WTC11 (cell line): ENCODE data around the gene BPIFB4. TPM values are rescaled to one million over a fixed set of nuclear protein-coding genes. Genes with fewer than 3 reads are reported as not detected.

Source experiments
- ATAC-seq: fragments of 200-7000 bp; cut with Tn5 transposase; 2 replicates; pipeline ENCODE4 v1.10.0; 2021; ENCODE audit warnings: mild to moderate bottlenecking, moderate library complexity
- CTCF ChIA-PET: fragments of 300-600 bp; sonication (Branson Sonifier 250); formaldehyde crosslinking; loops from one replicate; lab custom pipeline; 2021; ENCODE audit warnings: antibody characterized with exemption; lab: Charles Lee
- POLR2A ChIA-PET: fragments of 350-600 bp; sonication (Branson Sonifier 250); formaldehyde crosslinking; loops from one replicate; lab custom pipeline; 2021; ENCODE audit warnings: antibody characterized with exemption; lab: Charles Lee
- DNase-seq: peaks from one replicate; pipeline ENCODE4 v3.0.0; 2021; ENCODE audit warnings: low spot score
- H3K27ac Mint-ChIP-seq: 2 replicates; pipeline ENCODE4 v1.8.0; 2021; ENCODE audit warnings: mixed read lengths
- H3K27me3 Mint-ChIP-seq: 2 replicates; pipeline ENCODE4 v1.8.0; 2021; ENCODE audit warnings: low read depth, mild to moderate bottlenecking, moderate library complexity, mixed read lengths
- H3K36me3 Mint-ChIP-seq: 2 replicates; pipeline ENCODE4 v1.8.0; 2021; ENCODE audit warnings: mixed read lengths
- H3K4me1 Mint-ChIP-seq: 2 replicates; pipeline ENCODE4 v1.8.0; 2022; ENCODE audit warnings: mixed read lengths
- H3K4me3 Mint-ChIP-seq: 2 replicates; pipeline ENCODE4 v1.8.0; 2021; ENCODE audit warnings: mild to moderate bottlenecking, moderate library complexity, mixed read lengths
- H3K9me3 Mint-ChIP-seq: 2 replicates; pipeline ENCODE4 v1.8.0; 2021; ENCODE audit warnings: mixed read lengths
- AR ChIP-seq: fragments of 250-450 bp; sonication (Bioruptor Pico); IDR thresholded peaks from 2 replicates; pipeline ENCODE4 v1.9.0; 2021; ENCODE audit warnings: mild to moderate bottlenecking
- ARID4B ChIP-seq: sonication (generic); formaldehyde crosslinking; IDR thresholded peaks from 2 replicates; pipeline ENCODE4 v1.8.0; 2023; ENCODE audit warnings: missing genetic modification reagents, mild to moderate bottlenecking, borderline replicate concordance
- ELF4 ChIP-seq: sonication (generic); formaldehyde crosslinking; IDR thresholded peaks from 2 replicates; pipeline ENCODE4 v1.8.1; 2022; ENCODE audit warnings: low read depth, mild to moderate bottlenecking, moderate library complexity, missing genetic modification reagents
- ERG ChIP-seq: fragments of 250-450 bp; sonication (Bioruptor Pico); IDR thresholded peaks from 2 replicates; pipeline ENCODE4 v1.8.0; 2021; ENCODE audit warnings: mild to moderate bottlenecking
- ETV6 ChIP-seq: sonication (generic); formaldehyde crosslinking; IDR thresholded peaks from 2 replicates; pipeline ENCODE4 v1.8.1; 2022; ENCODE audit warnings: mild to moderate bottlenecking, missing genetic modification reagents
- FOXK1 ChIP-seq: sonication (generic); formaldehyde crosslinking; IDR thresholded peaks from 2 replicates; pipeline ENCODE4 v1.8.0; 2022; ENCODE audit warnings: mild to moderate bottlenecking, moderate library complexity, missing genetic modification reagents
- JAZF1 ChIP-seq: fragments of 250-450 bp; sonication (Bioruptor Pico); IDR thresholded peaks from 2 replicates; pipeline ENCODE4 v1.9.0; 2021; ENCODE audit warnings: moderate library complexity, mild to moderate bottlenecking, inconsistent platforms
- MXD4 ChIP-seq: fragments of 250-450 bp; sonication (Bioruptor Pico); IDR thresholded peaks from 2 replicates; pipeline ENCODE4 v1.8.0; 2021; ENCODE audit warnings: mild to moderate bottlenecking, moderate library complexity, borderline replicate concordance
- NFYB ChIP-seq: sonication (generic); formaldehyde crosslinking; conservative IDR thresholded peaks from 2 replicates; pipeline ENCODE4 v1.8.0; 2022; ENCODE audit warnings: low read depth, missing genetic modification reagents
- NR3C1 ChIP-seq: sonication (generic); formaldehyde crosslinking; conservative IDR thresholded peaks from 2 replicates; pipeline ENCODE4 v1.8.1; 2023; ENCODE audit warnings: low read depth, mild to moderate bottlenecking, missing genetic modification reagents
- PRRX2 ChIP-seq: fragments of 250-450 bp; sonication (Bioruptor Pico); IDR thresholded peaks from 2 replicates; pipeline ENCODE4 v1.8.0; 2021; ENCODE audit warnings: mild to moderate bottlenecking
- TCF7 ChIP-seq: sonication (generic); formaldehyde crosslinking; IDR thresholded peaks from 2 replicates; pipeline ENCODE4 v1.8.0; 2022; ENCODE audit warnings: mild to moderate bottlenecking, low read depth, missing genetic modification reagents, moderate library complexity
- TEAD4 ChIP-seq: sonication (generic); formaldehyde crosslinking; IDR thresholded peaks from 2 replicates; pipeline ENCODE4 v1.8.0; 2022; ENCODE audit warnings: mild to moderate bottlenecking, missing genetic modification reagents
- ZMAT4 ChIP-seq: fragments of 250-450 bp; sonication (Bioruptor Pico); IDR thresholded peaks from 2 replicates; pipeline ENCODE4 v1.9.0; 2021; ENCODE audit warnings: mild to moderate bottlenecking
- ZNF281 ChIP-seq: sonication (generic); formaldehyde crosslinking; IDR thresholded peaks from 2 replicates; pipeline ENCODE4 v1.8.0; 2023; ENCODE audit warnings: mild to moderate bottlenecking, missing genetic modification reagents
- ZNF396 ChIP-seq: fragments of 250-450 bp; sonication (Bioruptor Pico); IDR thresholded peaks from 2 replicates; pipeline ENCODE4 v1.8.0; 2021; ENCODE audit warnings: mild to moderate bottlenecking, moderate library complexity, borderline replicate concordance
- ZNF532 ChIP-seq: fragments of 250-450 bp; sonication (Bioruptor Pico); IDR thresholded peaks from 2 replicates; pipeline ENCODE4 v1.9.0; 2021; ENCODE audit warnings: mild to moderate bottlenecking, borderline replicate concordance
- total RNA-seq: library from RNA; stranded (reverse); gene quantifications from 3 replicates; pipeline ENCODE4 v1.2.3, GENCODE V29; 2021

BPIFB4 gene
- total RNA-seq, 1 experiment from 2014 or later: not detected

GRCh38 chr20:33033381-33033780 is 46.1 kb upstream of the BPIFB4 start (continued):
- TF ChIP-seq JAZF1 (CRISPR knock-in tag): no peak
- TF ChIP-seq ZNF281: no peak
- no peak for TF ChIP-seq NR3C1 (CRISPR knock-in tag)
- no peak for TF ChIP-seq NFYB
- no peak for TF ChIP-seq ERG
- TF ChIP-seq ZMAT4 (CRISPR knock-in tag): no peak

GRCh38 chr20:33034115-33034514 is 45.3 kb upstream of the BPIFB4 start:
- H3K36me3 Mint-ChIP-seq: no peaks in the 10 kb centered on the region
- H3K4me1 Mint-ChIP-seq: no peaks in the 10 kb centered on the region
- POLR2A ChIA-PET: no interaction called here
- H3K4me3 Mint-ChIP-seq: no peak overlapping the region
- CTCF ChIA-PET: no interaction called here
- DNase-seq (no peak), ATAC-seq (no peak)
- TF ChIP-seq AR: no peak
- TF ChIP-seq JAZF1 (CRISPR knock-in tag): no peak
- no peak for TF ChIP-seq NFYB
- TF ChIP-seq TCF7 (CRISPR knock-in tag): no peak
- no peak for TF ChIP-seq ZNF532 (CRISPR knock-in tag)
- no peak for TF ChIP-seq PRRX2 (CRISPR knock-in tag)
- no peak for TF ChIP-seq ZNF396 (CRISPR knock-in tag)
- TF ChIP-seq ELF4 (CRISPR knock-in tag): no peak
- TF ChIP-seq ETV6 (CRISPR knock-in tag): no peak
- TF ChIP-seq ARID4B (CRISPR knock-in tag): no peak
- no peak for TF ChIP-seq TEAD4
- TF ChIP-seq MXD4 (CRISPR knock-in tag): no peak
- no peak for TF ChIP-seq FOXK1
- no peak overlapping the region for H3K27ac Mint-ChIP-seq
- peaks cover 15% of the 10 kb centered on the region for H3K27me3 Mint-ChIP-seq
- H3K9me3 Mint-ChIP-seq: peaks cover 6% of the 10 kb centered on the region; the same call in 1 of the 2 replicates
